WTC11 (cell line): Measurements from ENCODE around the gene NCAPH2.

Source experiments
- CTCF ChIP-seq: fragments of 200-600 bp; IDR thresholded peaks from 2 replicates; pipeline ENCODE4 v1.8.0; 2022; ENCODE audit warnings: antibody characterized with exemption
- ETV6 ChIP-seq: sonication (generic); formaldehyde crosslinking; IDR thresholded peaks from 2 replicates; pipeline ENCODE4 v1.8.1; 2022; ENCODE audit warnings: mild to moderate bottlenecking, missing genetic modification reagents
- FOXJ3 ChIP-seq: sonication (generic); formaldehyde crosslinking; IDR thresholded peaks from 2 replicates; pipeline ENCODE4 v1.9.0; 2021; ENCODE audit warnings: missing genetic modification reagents, mild to moderate bottlenecking, borderline replicate concordance
- JAZF1 ChIP-seq: fragments of 250-450 bp; sonication (Bioruptor Pico); IDR thresholded peaks from 2 replicates; pipeline ENCODE4 v1.9.0; 2021; ENCODE audit warnings: moderate library complexity, mild to moderate bottlenecking, inconsistent platforms
- ZNF263 ChIP-seq: sonication (generic); formaldehyde crosslinking; IDR thresholded peaks from 2 replicates; pipeline ENCODE4 v1.8.1; 2022; ENCODE audit warnings: low read depth, mild to moderate bottlenecking, moderate library complexity, missing genetic modification reagents
- TF ChIP-seq, protein P1 (sequence below): sonication (generic); formaldehyde crosslinking; IDR thresholded peaks from 2 replicates; pipeline ENCODE4 v1.8.0; 2023; ENCODE audit warnings: missing genetic modification reagents

DNA sequence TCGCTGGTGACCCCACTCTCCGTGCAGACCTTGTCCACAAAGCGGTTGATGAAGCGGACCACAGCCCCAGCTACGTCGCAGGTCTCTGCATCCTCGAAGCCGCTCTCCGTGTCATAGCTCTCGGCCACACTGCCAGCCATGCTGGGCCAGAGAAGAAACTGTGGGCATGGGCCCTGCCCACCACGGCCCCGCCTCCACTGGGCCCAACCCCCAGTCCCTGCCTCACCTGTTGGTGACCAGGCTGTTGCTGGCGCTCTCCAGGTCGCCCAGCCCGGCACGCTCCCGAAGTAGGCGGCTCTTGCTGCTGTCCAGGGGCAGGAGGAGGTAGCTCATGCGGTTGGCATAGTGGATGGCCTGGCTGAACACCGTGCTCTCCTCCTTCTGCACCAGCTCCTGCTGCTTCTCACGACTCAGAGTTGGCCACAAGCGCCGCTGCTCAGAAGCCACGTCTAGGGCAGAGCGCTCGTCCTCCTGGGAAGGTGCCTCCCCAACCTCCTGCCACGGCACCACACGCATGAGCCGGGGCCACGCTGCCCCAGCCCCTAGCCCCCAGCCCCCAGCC is 46.0 kb upstream of the NCAPH2 start:
- TF ChIP-seq CTCF (no peak), FOXJ3 (CRISPR knock-in tag) (no peak), JAZF1 (CRISPR knock-in tag) (no peak), ETV6 (CRISPR knock-in tag) (no peak), ZNF263 (no peak)
- TF ChIP-seq, protein P1, sequence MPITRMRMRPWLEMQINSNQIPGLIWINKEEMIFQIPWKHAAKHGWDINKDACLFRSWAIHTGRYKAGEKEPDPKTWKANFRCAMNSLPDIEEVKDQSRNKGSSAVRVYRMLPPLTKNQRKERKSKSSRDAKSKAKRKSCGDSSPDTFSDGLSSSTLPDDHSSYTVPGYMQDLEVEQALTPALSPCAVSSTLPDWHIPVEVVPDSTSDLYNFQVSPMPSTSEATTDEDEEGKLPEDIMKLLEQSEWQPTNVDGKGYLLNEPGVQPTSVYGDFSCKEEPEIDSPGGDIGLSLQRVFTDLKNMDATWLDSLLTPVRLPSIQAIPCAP (CRISPR knock-in tag) = no peak
